ENCODE data around the gene KCNQ4.

Gene KCNQ4

GRCh38 chr1:40777224-40777970 lies 6.2 kb upstream of the KCNQ4 start:
- no peak for DNase-seq

GRCh38 chr1:40780678-40781607 lies 2.6 kb upstream of the KCNQ4 start:
- DNase-seq = no peak

- DNase-seq = no peak
Observed at GRCh38 chr1:40781608-40781971, 2.0 kb upstream of the KCNQ4 start.

GRCh38 chr1:40782371-40782956 lies 1.1 kb upstream of the KCNQ4 start:
- DNase-seq = no peak

GRCh38 chr1:40784141-40784770 lies 669 bp downstream of the KCNQ4 start:
- DNase-seq = no peak

- DNase-seq = no peak
Observed at GRCh38 chr1:40784771-40785151, 1.2 kb downstream of the KCNQ4 start.

GRCh38 chr1:40785446-40785845 lies 1.9 kb downstream of the KCNQ4 start:
- DNase-seq = no peak

- DNase-seq = no peak
Observed at GRCh38 chr1:40786171-40786994, 2.8 kb downstream of the KCNQ4 start.

- no peak for DNase-seq
Observed at GRCh38 chr1:40786995-40787705, 3.6 kb downstream of the KCNQ4 start.

GRCh38 chr1:40787737-40788560 lies 4.4 kb downstream of the KCNQ4 start:
- DNase-seq = no peak

GRCh38 chr1:40788561-40789341 lies 5.2 kb downstream of the KCNQ4 start:
- no peak for DNase-seq

GRCh38 chr1:40789342-40789598 lies 5.7 kb downstream of the KCNQ4 start:
- DNase-seq = no peak

GRCh38 chr1:40789661-40790430 lies 6.3 kb downstream of the KCNQ4 start:
- no peak for DNase-seq

GRCh38 chr1:40792036-40792435 lies 8.4 kb downstream of the KCNQ4 start:
- no peak for DNase-seq

- DNase-seq = no peak
Observed at GRCh38 chr1:40793617-40794016, 10.0 kb downstream of the KCNQ4 start.

- DNase-seq = no peak
Observed at GRCh38 chr1:40794048-40794447, 10.5 kb downstream of the KCNQ4 start.

- DNase-seq = peak; percentile 19
Observed at GRCh38 chr1:40794974-40795715, 11.6 kb downstream of the KCNQ4 start.

GRCh38 chr1:40795811-40796586 lies 12.4 kb downstream of the KCNQ4 start:
- no peak for DNase-seq

Data from stimulated activated CD4-positive, alpha-beta T cell treated with anti-CD3 and anti-CD28 coated beads, Interleukin-1b, Interleukin-23, amount 100 ng/mL, for 48 hours (primary cell).